HTR-8/SVneo (cell line): ENCODE measurements around the gene DSCAML1.

ENCODE experiments used
- DNase-seq: peaks from one replicate; pipeline ENCODE4 v3.0.0; 2011; ENCODE audit warnings: low spot score, mixed read lengths; ENCODE audit not compliant: insufficient read length
- FAIRE-seq: peaks from 2 replicates; lab custom pipeline; 2011; peaks lifted over from hg19 to GRCh38; lab: Jason Lieb, UNC

Gene DSCAML1

GRCh38 chr11:117704395-117705100 is 92.5 kb downstream of the DSCAML1 start:
- DNase-seq, result no peak

GRCh38 chr11:117702946-117703598 is 93.9 kb downstream of the DSCAML1 start:
- FAIRE-seq, result no peak
- no peak for DNase-seq

More at GRCh38 chr11:117704395-117705100, 92.5 kb downstream of the DSCAML1 start:
- no peak for FAIRE-seq

- FAIRE-seq, result no peak
- DNase-seq, result no peak
Measured at GRCh38 chr11:117701781-117702180, 95.2 kb downstream of the DSCAML1 start.

GRCh38 chr11:117700551-117700950 is 96.5 kb downstream of the DSCAML1 start:
- FAIRE-seq (no peak), DNase-seq (no peak)

- DNase-seq (no peak), FAIRE-seq (no peak)
Measured at GRCh38 chr11:117697319-117697718, 99.7 kb downstream of the DSCAML1 start.

- FAIRE-seq (no peak), DNase-seq (no peak)
Measured at GRCh38 chr11:117696540-117696939, 100.5 kb downstream of the DSCAML1 start.

- FAIRE-seq, result no peak
Measured at GRCh38 chr11:117693344-117693743, 103.7 kb downstream of the DSCAML1 start.

GRCh38 chr11:117691516-117691915 is 105.5 kb downstream of the DSCAML1 start:
- DNase-seq (no peak), FAIRE-seq (no peak)

More at GRCh38 chr11:117693344-117693743, 103.7 kb downstream of the DSCAML1 start:
- DNase-seq, result no peak

GRCh38 chr11:117691218-117691514 is 105.8 kb downstream of the DSCAML1 start:
- no peak for FAIRE-seq

GRCh38 chr11:117690484-117691217 is 106.4 kb downstream of the DSCAML1 start:
- FAIRE-seq (no peak), DNase-seq (no peak)

More at GRCh38 chr11:117691218-117691514, 105.8 kb downstream of the DSCAML1 start:
- DNase-seq, result no peak

- FAIRE-seq, result no peak
- DNase-seq, result no peak
Measured at GRCh38 chr11:117688255-117688797, 108.7 kb downstream of the DSCAML1 start.

- FAIRE-seq, result no peak
- no peak for DNase-seq
Measured at GRCh38 chr11:117687776-117688175, 109.2 kb downstream of the DSCAML1 start.

- no peak for DNase-seq
Measured at GRCh38 chr11:117686711-117687110, 110.3 kb downstream of the DSCAML1 start.

GRCh38 chr11:117685566-117685965 is 111.5 kb downstream of the DSCAML1 start:
- no peak for FAIRE-seq
- DNase-seq, result no peak

More at GRCh38 chr11:117686711-117687110, 110.3 kb downstream of the DSCAML1 start:
- no peak for FAIRE-seq

GRCh38 chr11:117684731-117685130 is 112.3 kb downstream of the DSCAML1 start:
- FAIRE-seq, result no peak
- no peak for DNase-seq

- no peak for FAIRE-seq
- DNase-seq, result no peak
Measured at GRCh38 chr11:117684111-117684510, 112.9 kb downstream of the DSCAML1 start.

- DNase-seq (no peak), FAIRE-seq (no peak)
Measured at GRCh38 chr11:117681438-117681837, 115.6 kb downstream of the DSCAML1 start.

GRCh38 chr11:117679461-117679860 is 117.6 kb downstream of the DSCAML1 start:
- DNase-seq, result no peak
- FAIRE-seq, result no peak

GRCh38 chr11:117678658-117679406 is 118.2 kb downstream of the DSCAML1 start:
- no peak for DNase-seq
- FAIRE-seq, result no peak

- DNase-seq, result no peak
- FAIRE-seq, result no peak
Measured at GRCh38 chr11:117677729-117678310, 119.2 kb downstream of the DSCAML1 start.
